Liver (tissue), 3 donors: ENCODE measurements around the gene LSAMP.

ENCODE experiments used
- FOXA2 ChIP-seq: IDR thresholded peaks from 2 replicates; pipeline ENCODE4 v1.6.1; 2016; ENCODE audit warnings: antibody characterized with exemption
- GABPA ChIP-seq, 2 donors: IDR thresholded peaks in 1 of 2; conservative IDR thresholded peaks in 1 of 2; 2 replicates each; pipeline ENCODE4 v1.6.1; 2016; ENCODE audit warnings: antibody characterized with exemption in 2 of 2, mild to moderate bottlenecking in 1 of 2, moderate library complexity in 1 of 2
- NR2F2 ChIP-seq: IDR thresholded peaks from 2 replicates; pipeline ENCODE4 v1.6.1; 2016; ENCODE audit warnings: antibody characterized with exemption
- RAD21 ChIP-seq, 2 donors: IDR thresholded peaks; 2 replicates each; pipeline ENCODE4 v1.6.1; 2016; ENCODE audit warnings: antibody characterized with exemption in 2 of 2, mild to moderate bottlenecking in 2 of 2
- RXRA ChIP-seq, 2 donors: IDR thresholded peaks; 2 replicates each; pipeline ENCODE4 v1.6.1; 2017 to 2018; ENCODE audit warnings: antibody characterized with exemption in 2 of 2, mild to moderate bottlenecking in 1 of 2
- TAF1 ChIP-seq: conservative IDR thresholded peaks from 2 replicates; pipeline ENCODE4 v1.6.1; 2016; ENCODE audit warnings: antibody characterized with exemption, mild to moderate bottlenecking
- YY1 ChIP-seq: IDR thresholded peaks from 2 replicates; pipeline ENCODE4 v1.6.1; 2016; ENCODE audit warnings: antibody characterized with exemption, mild to moderate bottlenecking
- TF ChIP-seq, protein P1 (sequence below): fragments of 150-350 bp; IDR thresholded peaks from 2 replicates; pipeline ENCODE4 v1.5.1; 2017; ENCODE audit warnings: improper control_type of control experiment, low read depth, low read length; ENCODE audit not compliant: missing input control
- TF ChIP-seq, protein P2 (sequence below): IDR thresholded peaks from 2 replicates; pipeline ENCODE4 v1.6.1; 2016; ENCODE audit warnings: antibody characterized with exemption
- donor health status: healthy.
- donor health status: healthy.

DNA sequence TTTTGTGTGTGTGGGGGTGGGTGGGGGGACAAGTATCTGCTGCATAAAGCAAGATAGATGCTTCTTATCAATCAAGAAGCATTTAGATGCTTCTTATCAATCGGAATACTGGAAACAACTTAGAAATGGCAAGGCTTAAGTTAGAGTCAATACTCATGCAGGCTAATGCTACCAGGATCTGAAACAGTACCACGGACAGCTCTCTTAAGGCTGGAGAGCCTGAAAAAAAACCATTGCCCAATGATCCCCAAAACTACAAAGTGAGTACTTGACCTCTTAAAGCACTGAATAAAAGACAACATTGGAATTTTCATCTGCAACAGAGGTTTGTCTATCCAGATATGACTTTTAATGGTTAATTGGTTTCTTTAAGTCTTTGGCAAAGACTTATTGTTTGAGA, 559.7 kb downstream of the LSAMP start:
- TF ChIP-seq, protein P1, sequence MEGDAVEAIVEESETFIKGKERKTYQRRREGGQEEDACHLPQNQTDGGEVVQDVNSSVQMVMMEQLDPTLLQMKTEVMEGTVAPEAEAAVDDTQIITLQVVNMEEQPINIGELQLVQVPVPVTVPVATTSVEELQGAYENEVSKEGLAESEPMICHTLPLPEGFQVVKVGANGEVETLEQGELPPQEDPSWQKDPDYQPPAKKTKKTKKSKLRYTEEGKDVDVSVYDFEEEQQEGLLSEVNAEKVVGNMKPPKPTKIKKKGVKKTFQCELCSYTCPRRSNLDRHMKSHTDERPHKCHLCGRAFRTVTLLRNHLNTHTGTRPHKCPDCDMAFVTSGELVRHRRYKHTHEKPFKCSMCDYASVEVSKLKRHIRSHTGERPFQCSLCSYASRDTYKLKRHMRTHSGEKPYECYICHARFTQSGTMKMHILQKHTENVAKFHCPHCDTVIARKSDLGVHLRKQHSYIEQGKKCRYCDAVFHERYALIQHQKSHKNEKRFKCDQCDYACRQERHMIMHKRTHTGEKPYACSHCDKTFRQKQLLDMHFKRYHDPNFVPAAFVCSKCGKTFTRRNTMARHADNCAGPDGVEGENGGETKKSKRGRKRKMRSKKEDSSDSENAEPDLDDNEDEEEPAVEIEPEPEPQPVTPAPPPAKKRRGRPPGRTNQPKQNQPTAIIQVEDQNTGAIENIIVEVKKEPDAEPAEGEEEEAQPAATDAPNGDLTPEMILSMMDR, result no peak
- TF ChIP-seq TAF1, result no peak
- TF ChIP-seq NR2F2, result no peak
- no peak for TF ChIP-seq RAD21 (IDR thresholded peaks at IDR 0.05)
- TF ChIP-seq GABPA (IDR thresholded peaks at IDR 0.05 in 1 of 2, conservative IDR thresholded peaks at IDR 0.05 in 1 of 2), result no peak
- TF ChIP-seq YY1, result no peak
- TF ChIP-seq, protein P2, sequence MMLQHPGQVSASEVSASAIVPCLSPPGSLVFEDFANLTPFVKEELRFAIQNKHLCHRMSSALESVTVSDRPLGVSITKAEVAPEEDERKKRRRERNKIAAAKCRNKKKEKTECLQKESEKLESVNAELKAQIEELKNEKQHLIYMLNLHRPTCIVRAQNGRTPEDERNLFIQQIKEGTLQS, result no peak
- no peak for TF ChIP-seq FOXA2
- no peak for TF ChIP-seq RXRA (IDR thresholded peaks at IDR 0.05)
